ENCODE results near the gene CSNK1A1L. TPM values are rescaled to one million over a fixed set of nuclear protein-coding genes. Genes with fewer than 3 reads are reported as not detected.

CSNK1A1L gene
- total and polyA plus RNA-seq, 7 donors = not detected

DNA sequence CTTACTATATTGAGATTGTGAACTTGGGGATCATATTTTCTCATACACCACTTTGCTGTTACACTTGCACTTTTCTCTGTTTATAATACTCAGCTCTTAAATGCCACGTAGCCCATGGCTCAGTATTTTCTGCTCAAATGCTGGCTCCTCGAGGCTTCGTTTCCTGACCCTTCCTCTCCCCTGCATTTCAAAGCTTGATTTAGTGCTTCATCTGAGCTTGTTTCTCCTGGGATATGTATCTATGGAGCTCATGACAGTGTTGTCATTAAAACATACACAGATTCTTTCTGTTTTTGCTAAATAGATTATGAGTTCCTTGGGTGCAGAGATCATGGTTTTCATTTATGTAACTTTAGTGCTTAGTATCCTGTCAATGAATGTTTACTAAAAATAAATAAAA lies 11.4 kb downstream of the CSNK1A1L start:
- H3K4me1 ChIP-seq = no peaks in the 10 kb centered on the region
- DNase-seq (no peak), ATAC-seq (no peak)
- no peaks in the 10 kb centered on the region for H3K27me3 ChIP-seq (ENCODE audit: insufficient read depth in 3 of 3, low read length in 2 of 3)
- intact Hi-C loops (cut with DNase I) = no loop called here
- 30 to 40% (median 34%) methylated on average over 3 of the region's 3 CpGs for WGBS, 3 donors
- no peaks in the 10 kb centered on the region for H3K9me3 ChIP-seq
- no peaks in the 10 kb centered on the region for H3K36me3 ChIP-seq (ENCODE audit: insufficient read depth in 1 of 2, low read depth in 1 of 2)
- no peak overlapping the region for H3K27ac ChIP-seq
- no peak for TF ChIP-seq CTCF (IDR thresholded peaks at IDR 0.05)
- H3K4me3 ChIP-seq = no peak overlapping the region

DNA sequence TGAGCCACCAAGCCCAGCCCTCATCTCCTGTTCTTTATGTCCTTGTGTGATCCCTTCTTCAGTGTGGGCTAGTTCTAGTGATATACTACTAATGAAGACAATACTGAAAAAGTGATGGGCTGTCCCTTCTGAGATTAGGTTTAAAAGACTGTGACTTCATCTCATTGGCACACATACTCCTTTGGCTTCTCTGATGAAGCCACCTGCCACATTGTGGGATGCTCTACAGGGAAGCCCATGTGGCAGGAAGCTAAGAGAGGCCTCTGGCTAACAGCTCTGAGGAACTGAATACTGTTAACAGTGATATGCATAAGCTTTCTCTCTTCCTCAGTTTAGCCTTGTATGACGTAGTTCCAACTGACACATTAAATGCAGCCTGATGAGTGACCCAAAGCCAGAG lies 13.6 kb downstream of the CSNK1A1L start:
- ATAC-seq (no peak), DNase-seq (no peak)
- Histone ChIP-seq H3K36me3 (ENCODE audit: insufficient read depth in 1 of 2, low read depth in 1 of 2) (no peaks in the 10 kb centered on the region), H3K9me3 (no peaks in the 10 kb centered on the region), H3K4me1 (no peaks in the 10 kb centered on the region), H3K27ac (no peak overlapping the region), H3K4me3 (no peak overlapping the region), H3K27me3 (ENCODE audit: insufficient read depth in 3 of 3, low read length in 2 of 3) (no peaks in the 10 kb centered on the region)
- intact Hi-C loops (cut with DNase I) = no loop called here
- WGBS, 3 donors = 52 to 85% (median 57%) methylated on average over 1 of the region's 1 CpG
- no peak for TF ChIP-seq CTCF (IDR thresholded peaks at IDR 0.05)

DNA sequence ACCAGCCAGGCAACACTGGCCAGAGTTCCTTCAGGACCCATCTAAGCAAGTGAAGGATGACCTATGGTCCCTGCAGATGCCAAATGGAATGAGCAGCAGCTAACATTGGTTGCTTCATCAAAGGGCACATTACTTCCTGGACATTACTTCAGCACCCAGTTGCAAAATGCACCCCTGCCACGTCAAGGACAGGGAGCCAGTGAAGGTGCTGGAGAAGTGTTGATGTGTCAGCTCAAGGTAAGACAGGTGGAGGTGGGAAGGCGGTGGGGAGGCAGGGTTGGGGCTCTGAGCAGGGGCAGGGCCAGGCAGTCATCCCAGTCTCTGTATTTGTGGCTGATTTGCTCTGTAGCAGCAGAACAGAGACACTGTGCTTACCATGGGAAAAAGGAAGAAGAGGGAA lies 14.6 kb downstream of the CSNK1A1L start:
- Histone ChIP-seq H3K27ac (no peak overlapping the region), H3K4me1 (no peaks in the 10 kb centered on the region), H3K9me3 (no peaks in the 10 kb centered on the region), H3K36me3 (ENCODE audit: insufficient read depth in 1 of 2, low read depth in 1 of 2) (no peaks in the 10 kb centered on the region), H3K27me3 (ENCODE audit: insufficient read depth in 3 of 3, low read length in 2 of 3) (no peaks in the 10 kb centered on the region), H3K4me3 (no peak overlapping the region)
- DNase-seq (no peak), ATAC-seq (no peak)
- TF ChIP-seq CTCF (IDR thresholded peaks at IDR 0.05) = no peak
- WGBS, 3 donors = 80 to 90% (median 83%) methylated on average over 2 of the region's 2 CpGs
- intact Hi-C loops (cut with DNase I) = no loop called here

GRCh38 chr13:37089495-37089894 lies 16.0 kb downstream of the CSNK1A1L start:
- DNase-seq (no peak), ATAC-seq (no peak)
- TF ChIP-seq CTCF (IDR thresholded peaks at IDR 0.05) = no peak
- Histone ChIP-seq H3K27ac (no peak overlapping the region), H3K27me3 (ENCODE audit: insufficient read depth in 3 of 3, low read length in 2 of 3) (no peaks in the 10 kb centered on the region), H3K36me3 (ENCODE audit: insufficient read depth in 1 of 2, low read depth in 1 of 2) (no peaks in the 10 kb centered on the region), H3K4me1 (no peaks in the 10 kb centered on the region), H3K9me3 (no peaks in the 10 kb centered on the region), H3K4me3 (no peak overlapping the region)
- intact Hi-C loops (cut with DNase I) = loop anchor here in 1 of 2 donors (10.0 kb wide), 1 partner anchor 1765 kb away; no protein-coding TSS in a partner anchor
- WGBS, 3 donors = 94 to 95% (median 95%) methylated on average over 3 of the region's 3 CpGs

DNA sequence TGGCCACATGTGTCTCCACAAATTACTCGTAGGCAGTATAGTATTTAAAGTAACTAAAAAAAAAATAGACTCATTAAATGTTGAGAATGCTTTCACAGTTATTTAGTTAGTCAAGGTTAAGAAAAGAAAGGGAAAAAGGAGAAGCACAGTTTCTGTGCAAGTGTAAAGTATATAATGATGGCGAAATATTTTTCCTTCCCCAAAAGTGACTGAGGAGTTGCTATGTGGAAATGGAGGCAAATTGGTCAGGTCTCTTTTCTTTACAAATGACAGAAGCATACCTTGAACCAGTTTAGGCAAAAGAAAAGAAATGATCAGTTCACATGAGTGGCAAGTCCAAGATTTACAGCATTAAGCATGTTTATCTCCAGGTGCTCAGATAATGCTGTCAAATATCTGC lies 18.0 kb downstream of the CSNK1A1L start:
- no peak for TF ChIP-seq CTCF (IDR thresholded peaks at IDR 0.05)
- H3K27ac ChIP-seq = no peak overlapping the region
- no peaks in the 10 kb centered on the region for H3K4me1 ChIP-seq
- no peaks in the 10 kb centered on the region for H3K9me3 ChIP-seq
- no peaks in the 10 kb centered on the region for H3K27me3 ChIP-seq (ENCODE audit: insufficient read depth in 3 of 3, low read length in 2 of 3)
- H3K4me3 ChIP-seq = no peak overlapping the region
- intact Hi-C loops (cut with DNase I) = loop anchor here in 1 of 2 donors (10.0 kb wide), 1 partner anchor 1767 kb away; no protein-coding TSS in a partner anchor
- WGBS, 3 donors = 70 to 90% (median 78%) methylated on average over 2 of the region's 2 CpGs
- no peak for ATAC-seq
- H3K36me3 ChIP-seq (ENCODE audit: insufficient read depth in 1 of 2, low read depth in 1 of 2) = no peaks in the 10 kb centered on the region
- DNase-seq = no peak

Measured in psoas muscle (tissue), 8 donors.